ENCODE data around the gene HTN1.

DNA sequence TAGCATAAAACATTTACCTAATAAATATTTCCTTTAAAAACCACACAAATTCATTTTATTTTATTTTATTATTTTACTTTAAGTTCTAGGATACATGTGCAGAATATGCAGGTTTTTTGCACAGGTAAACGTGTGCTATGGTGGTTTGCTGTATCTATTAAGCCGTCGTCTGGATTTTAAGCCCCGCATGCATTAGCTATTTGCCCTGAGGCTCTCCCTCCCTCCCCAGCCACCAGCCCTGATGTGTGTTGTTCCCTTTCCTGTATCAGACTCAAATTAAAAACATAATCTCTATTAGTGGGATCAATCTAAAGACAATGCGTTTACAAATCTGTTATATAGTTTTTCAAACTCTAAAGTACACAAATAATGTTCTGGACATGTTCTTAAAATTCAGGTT, 23.2 kb upstream of the HTN1 start:
- TF ChIP-seq, protein P1, sequence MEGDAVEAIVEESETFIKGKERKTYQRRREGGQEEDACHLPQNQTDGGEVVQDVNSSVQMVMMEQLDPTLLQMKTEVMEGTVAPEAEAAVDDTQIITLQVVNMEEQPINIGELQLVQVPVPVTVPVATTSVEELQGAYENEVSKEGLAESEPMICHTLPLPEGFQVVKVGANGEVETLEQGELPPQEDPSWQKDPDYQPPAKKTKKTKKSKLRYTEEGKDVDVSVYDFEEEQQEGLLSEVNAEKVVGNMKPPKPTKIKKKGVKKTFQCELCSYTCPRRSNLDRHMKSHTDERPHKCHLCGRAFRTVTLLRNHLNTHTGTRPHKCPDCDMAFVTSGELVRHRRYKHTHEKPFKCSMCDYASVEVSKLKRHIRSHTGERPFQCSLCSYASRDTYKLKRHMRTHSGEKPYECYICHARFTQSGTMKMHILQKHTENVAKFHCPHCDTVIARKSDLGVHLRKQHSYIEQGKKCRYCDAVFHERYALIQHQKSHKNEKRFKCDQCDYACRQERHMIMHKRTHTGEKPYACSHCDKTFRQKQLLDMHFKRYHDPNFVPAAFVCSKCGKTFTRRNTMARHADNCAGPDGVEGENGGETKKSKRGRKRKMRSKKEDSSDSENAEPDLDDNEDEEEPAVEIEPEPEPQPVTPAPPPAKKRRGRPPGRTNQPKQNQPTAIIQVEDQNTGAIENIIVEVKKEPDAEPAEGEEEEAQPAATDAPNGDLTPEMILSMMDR (IDR thresholded peaks at IDR 0.05 in 4 of 5, conservative IDR thresholded peaks at IDR 0.05 in 1 of 5), result no peak
- TF ChIP-seq POLR2A (IDR thresholded peaks at IDR 0.05), result no peak
